ENCODE results near the gene PTPN4. TPM values are rescaled to one million over a fixed set of nuclear protein-coding genes. Genes with fewer than 3 reads are reported as not detected.
A peak's percentile ranks its signal among the peaks of the same experiment; 100 is the strongest.

PTPN4 gene
- total and polyA plus RNA-seq, 2 of the 13 experiments (the other 11 are each of a cell fraction or from before 2014, with no cell fraction given): 20.3 to 34.6 TPM

GRCh38 chr2:119753041-119753929, 6.4 kb upstream of the PTPN4 start (continued):
- TF ChIP-seq ZNF768 (CRISPR knock-in tag; IDR thresholded peaks at IDR 0.05) (no peak), HNRNPLL (IDR thresholded peaks at IDR 0.05; ENCODE audit: low read depth, low read length, poor library complexity, severe bottlenecking) (no peak), ELK4 (CRISPR knock-in tag; IDR thresholded peaks at IDR 0.05; ENCODE audit: borderline replicate concordance) (no peak), KAT7 (CRISPR knock-in tag; IDR thresholded peaks at IDR 0.05; ENCODE audit: borderline replicate concordance) (no peak), HHEX (CRISPR knock-in tag; IDR thresholded peaks at IDR 0.05) (no peak), RELA (CRISPR knock-in tag; IDR thresholded peaks at IDR 0.05) (no peak), NFKBIZ (CRISPR knock-in tag; IDR thresholded peaks at IDR 0.05) (no peak), TP53 (CRISPR knock-in tag; conservative IDR thresholded peaks at IDR 0.05) (no peak), ZNF547 (CRISPR knock-in tag; IDR thresholded peaks at IDR 0.05) (0 out of 2 replicates have a peak, but pooled peaks have one; percentile 22), ZNF607 (CRISPR knock-in tag; IDR thresholded peaks at IDR 0.05; ENCODE audit: borderline replicate concordance) (no peak), CEBPB (IDR thresholded peaks at IDR 0.05; ENCODE audit: borderline replicate concordance, low read depth, low read length) (no peak), CERS6 (CRISPR knock-in tag; IDR thresholded peaks at IDR 0.05) (no peak), ZBTB34 (CRISPR knock-in tag; IDR thresholded peaks at IDR 0.05) (no peak), ZNF30 (CRISPR knock-in tag; IDR thresholded peaks at IDR 0.05) (no peak), KLF15 (CRISPR knock-in tag; IDR thresholded peaks at IDR 0.05; ENCODE audit: borderline replicate concordance) (no peak), MTERF4 (CRISPR knock-in tag; IDR thresholded peaks at IDR 0.05) (0 out of 2 replicates have a peak, but pooled peaks have one; percentile 52), HOXA7 (CRISPR knock-in tag; IDR thresholded peaks at IDR 0.05) (no peak), ATF2 (CRISPR knock-in tag; IDR thresholded peaks at IDR 0.05) (0 out of 2 replicates have a peak, but pooled peaks have one; percentile 12), ZNF569 (CRISPR knock-in tag; IDR thresholded peaks at IDR 0.05; ENCODE audit: borderline replicate concordance) (no peak), TRIM24 (CRISPR knock-in tag; IDR thresholded peaks at IDR 0.05) (no peak), ZNF597 (CRISPR knock-in tag; IDR thresholded peaks at IDR 0.05) (no peak), NFATC3 (CRISPR knock-in tag; IDR thresholded peaks at IDR 0.05) (no peak)

Measured in HepG2 (cell line).